ENCODE results near the gene KCNIP4.

The KCNIP4 gene

GRCh38 chr4:21778702-21779101 lies 169.9 kb downstream of the KCNIP4 start:
- Histone ChIP-seq H3K27ac (replicated peaks) (no peak overlapping the region), H3K27me3 (ENCODE audit: insufficient read depth, poor library complexity, severe bottlenecking) (no peaks in the 10 kb centered on the region), H3K4me3 (replicated peaks; ENCODE audit: insufficient read depth, low read length) (no peak overlapping the region)
- TF ChIP-seq CTCF (IDR thresholded peaks at IDR 0.05; ENCODE audit: insufficient read depth, low read length) (no peak), GABPA (IDR thresholded peaks at IDR 0.05; ENCODE audit: low read depth) (no peak), SPI1 (IDR thresholded peaks at IDR 0.05; ENCODE audit: borderline replicate concordance, low read depth) (no peak), POLR2AphosphoS5 (IDR thresholded peaks at IDR 0.05; ENCODE audit: low read depth) (no peak), REST (IDR thresholded peaks at IDR 0.05; ENCODE audit: insufficient replicate concordance, low read depth) (no peak)
- no peak for DNase-seq (ENCODE audit: low read depth in 1 of 2, low spot score in 1 of 2)

- Histone ChIP-seq H3K4me3 (replicated peaks; ENCODE audit: insufficient read depth, low read length) (no peak overlapping the region), H3K27me3 (ENCODE audit: insufficient read depth, poor library complexity, severe bottlenecking) (no peaks in the 10 kb centered on the region), H3K27ac (replicated peaks) (no peak overlapping the region)
- DNase-seq (ENCODE audit: low read depth in 1 of 2, low spot score in 1 of 2), result no peak
- TF ChIP-seq POLR2AphosphoS5 (IDR thresholded peaks at IDR 0.05; ENCODE audit: low read depth), result no peak
- no peak for TF ChIP-seq GABPA (IDR thresholded peaks at IDR 0.05; ENCODE audit: low read depth)
- no peak for TF ChIP-seq REST (IDR thresholded peaks at IDR 0.05; ENCODE audit: insufficient replicate concordance, low read depth)
- no peak for TF ChIP-seq SPI1 (IDR thresholded peaks at IDR 0.05; ENCODE audit: borderline replicate concordance, low read depth)
- TF ChIP-seq CTCF (IDR thresholded peaks at IDR 0.05; ENCODE audit: insufficient read depth, low read length), result no peak
These were observed 172.9 kb downstream of the KCNIP4 start for GRCh38 chr4:21775703-21776102.

- TF ChIP-seq REST (IDR thresholded peaks at IDR 0.05; ENCODE audit: insufficient replicate concordance, low read depth), result no peak
- TF ChIP-seq GABPA (IDR thresholded peaks at IDR 0.05; ENCODE audit: low read depth), result no peak
- TF ChIP-seq POLR2AphosphoS5 (IDR thresholded peaks at IDR 0.05; ENCODE audit: low read depth), result no peak
- no peak for TF ChIP-seq SPI1 (IDR thresholded peaks at IDR 0.05; ENCODE audit: borderline replicate concordance, low read depth)
- no peak for TF ChIP-seq CTCF (IDR thresholded peaks at IDR 0.05; ENCODE audit: insufficient read depth, low read length)
- H3K27ac ChIP-seq (replicated peaks), result no peak overlapping the region
- H3K4me3 ChIP-seq (replicated peaks; ENCODE audit: insufficient read depth, low read length), result no peak overlapping the region
- H3K27me3 ChIP-seq (ENCODE audit: insufficient read depth, poor library complexity, severe bottlenecking), result no peaks in the 10 kb centered on the region
- no peak for DNase-seq (ENCODE audit: low read depth in 1 of 2, low spot score in 1 of 2)
These were observed 179.0 kb downstream of the KCNIP4 start for GRCh38 chr4:21769404-21770147.

Data from HL-60 (cell line).